ENCODE measurements around the gene ABO. TPM values are rescaled to one million over a fixed set of nuclear protein-coding genes. Genes with fewer than 3 reads are reported as not detected.

Gene ABO
- total and polyA plus RNA-seq, 2 experiments from 2014 or later, result not detected

GRCh38 chr9:133294257-133294656, 19.3 kb upstream of the ABO start:
- TF ChIP-seq EZH2phosphoT487 (IDR thresholded peaks at IDR 0.05; ENCODE audit: insufficient read depth, low read depth) (no peak), EZH2 (IDR thresholded peaks at IDR 0.05; ENCODE audit: insufficient read depth, poor library complexity, severe bottlenecking) (no peak)
- 0 to 2% methylated on average over 1 of the region's 1 CpG for WGBS, 2 experiments (ENCODE audit: low coverage in 1 of 2, low lambda C conversion rate in 2 of 2, missing lambda C conversion rate in 2 of 2)
- in situ Hi-C loops (cut with MboI), result no loop called here

GRCh38 chr9:133290751-133291302, 15.8 kb upstream of the ABO start:
- Histone ChIP-seq H3F3A (ENCODE audit: insufficient read depth) (no peaks in the 10 kb centered on the region), H3K4me2 (ENCODE audit: unreplicated experiment) (no peak overlapping the region), H4K20me1 (ENCODE audit: insufficient read depth) (no peaks in the 10 kb centered on the region), H3K9me3 (ENCODE audit: low read depth) (no peaks in the 10 kb centered on the region), H3K27me3 (replicated peaks; ENCODE audit: insufficient read depth) (peaks cover 14% of the 10 kb centered on the region), H3K36me3 (ENCODE audit: low read depth) (no peaks in the 10 kb centered on the region), H3K27ac (no peak overlapping the region), H2AFZ (no peak overlapping the region), H3K4me3 (no peak overlapping the region), H3K9ac (no peak overlapping the region), H3K4me1 (ENCODE audit: insufficient read depth) (no peaks in the 10 kb centered on the region), H3K79me2 (ENCODE audit: insufficient read depth) (no peaks in the 10 kb centered on the region), H3K9me2 (ENCODE audit: insufficient read depth) (no peaks in the 10 kb centered on the region)
- no peak for DNase-seq
- no peak for TF ChIP-seq EZH2phosphoT487 (IDR thresholded peaks at IDR 0.05; ENCODE audit: insufficient read depth, low read depth)
- no peak for TF ChIP-seq EZH2 (IDR thresholded peaks at IDR 0.05; ENCODE audit: insufficient read depth, poor library complexity, severe bottlenecking)
- 42 to 46% methylated on average over 2 of the region's 2 CpGs for WGBS, 2 experiments (ENCODE audit: low coverage in 1 of 2, low lambda C conversion rate in 2 of 2, missing lambda C conversion rate in 2 of 2)
- in situ Hi-C loops (cut with MboI), result no loop called here

More at GRCh38 chr9:133294257-133294656, 19.3 kb upstream of the ABO start:
- no peak overlapping the region for H2AFZ ChIP-seq
- DNase-seq, result no peak
- peaks cover 34% of the 10 kb centered on the region for H3K27me3 ChIP-seq (replicated peaks; ENCODE audit: insufficient read depth)
- no peaks in the 10 kb centered on the region for H3K79me2 ChIP-seq (ENCODE audit: insufficient read depth)
- no peaks in the 10 kb centered on the region for H3F3A ChIP-seq (ENCODE audit: insufficient read depth)
- no peaks in the 10 kb centered on the region for H3K9me2 ChIP-seq (ENCODE audit: insufficient read depth)
- H3K4me3 ChIP-seq, result no peak overlapping the region
- no peaks in the 10 kb centered on the region for H3K4me1 ChIP-seq (ENCODE audit: insufficient read depth)
- no peak overlapping the region for H3K27ac ChIP-seq
- H3K4me2 ChIP-seq (ENCODE audit: unreplicated experiment), result no peak overlapping the region
- H3K9me3 ChIP-seq (ENCODE audit: low read depth), result no peaks in the 10 kb centered on the region
- no peaks in the 10 kb centered on the region for H3K36me3 ChIP-seq (ENCODE audit: low read depth)
- no peak overlapping the region for H3K9ac ChIP-seq
- H4K20me1 ChIP-seq (ENCODE audit: insufficient read depth), result no peaks in the 10 kb centered on the region

GRCh38 chr9:133286523-133286922, 11.5 kb upstream of the ABO start:
- peak; percentile 11 for DNase-seq
- Histone ChIP-seq H3K27ac (no peak overlapping the region), H3K4me3 (no peak overlapping the region), H3K9me2 (ENCODE audit: insufficient read depth) (no peaks in the 10 kb centered on the region), H3K4me2 (ENCODE audit: unreplicated experiment) (no peak overlapping the region), H4K20me1 (ENCODE audit: insufficient read depth) (no peaks in the 10 kb centered on the region), H3K36me3 (ENCODE audit: low read depth) (no peaks in the 10 kb centered on the region), H3K9me3 (ENCODE audit: low read depth) (no peaks in the 10 kb centered on the region), H2AFZ (no peak overlapping the region), H3K4me1 (ENCODE audit: insufficient read depth) (no peaks in the 10 kb centered on the region), H3K9ac (no peak overlapping the region), H3K79me2 (ENCODE audit: insufficient read depth) (no peaks in the 10 kb centered on the region), H3K27me3 (replicated peaks; ENCODE audit: insufficient read depth) (peaks cover 11% of the 10 kb centered on the region), H3F3A (ENCODE audit: insufficient read depth) (no peaks in the 10 kb centered on the region)
- in situ Hi-C loops (cut with MboI), result no loop called here
- TF ChIP-seq EZH2phosphoT487 (IDR thresholded peaks at IDR 0.05; ENCODE audit: insufficient read depth, low read depth), result no peak
- TF ChIP-seq EZH2 (IDR thresholded peaks at IDR 0.05; ENCODE audit: insufficient read depth, poor library complexity, severe bottlenecking), result no peak
- 0 to 5% methylated on average over 2 of the region's 2 CpGs for WGBS, 2 experiments (ENCODE audit: low coverage in 1 of 2, low lambda C conversion rate in 2 of 2, missing lambda C conversion rate in 2 of 2)

- Histone ChIP-seq H2AFZ (no peak overlapping the region), H3K36me3 (ENCODE audit: low read depth) (no peaks in the 10 kb centered on the region), H3K79me2 (ENCODE audit: insufficient read depth) (no peaks in the 10 kb centered on the region), H4K20me1 (ENCODE audit: insufficient read depth) (no peaks in the 10 kb centered on the region), H3K27me3 (replicated peaks; ENCODE audit: insufficient read depth) (peaks cover 22% of the 10 kb centered on the region), H3F3A (ENCODE audit: insufficient read depth) (no peaks in the 10 kb centered on the region), H3K27ac (no peak overlapping the region), H3K9me3 (ENCODE audit: low read depth) (no peaks in the 10 kb centered on the region), H3K4me1 (ENCODE audit: insufficient read depth) (no peaks in the 10 kb centered on the region), H3K9me2 (ENCODE audit: insufficient read depth) (no peaks in the 10 kb centered on the region), H3K9ac (no peak overlapping the region), H3K4me2 (ENCODE audit: unreplicated experiment) (no peak overlapping the region), H3K4me3 (no peak overlapping the region)
- no peak for DNase-seq
- TF ChIP-seq EZH2phosphoT487 (IDR thresholded peaks at IDR 0.05; ENCODE audit: insufficient read depth, low read depth), result no peak
- TF ChIP-seq EZH2 (IDR thresholded peaks at IDR 0.05; ENCODE audit: insufficient read depth, poor library complexity, severe bottlenecking), result no peak
- in situ Hi-C loops (cut with MboI), result no loop called here
- WGBS, 2 experiments (ENCODE audit: low coverage in 1 of 2, low lambda C conversion rate in 2 of 2, missing lambda C conversion rate in 2 of 2), result 33 to 39% methylated on average over 4 to 6 of the region's 6 CpGs
Measured at GRCh38 chr9:133285252-133285775, 10.3 kb upstream of the ABO start.
